Stimulated activated CD8-positive, alpha-beta memory T cell treated with anti-CD3 and anti-CD28 coated beads, Interleukin-12 subunit alpha, Interleukin-12 subunit beta, amount 100 ng/mL, for 1 hour (primary cell): ENCODE data around the gene GLRX5.
"Not testable (repeated sequence)": the region's sequence is repeated elsewhere in the genome, so short reads cannot be mapped to it uniquely, and the experiment has no call there.

Experiments
- DNase-seq: peaks from one replicate; pipeline ENCODE4 v3.0.0-alpha.2; 2020; ENCODE audit warnings: low read depth

GLRX5 gene

DNA sequence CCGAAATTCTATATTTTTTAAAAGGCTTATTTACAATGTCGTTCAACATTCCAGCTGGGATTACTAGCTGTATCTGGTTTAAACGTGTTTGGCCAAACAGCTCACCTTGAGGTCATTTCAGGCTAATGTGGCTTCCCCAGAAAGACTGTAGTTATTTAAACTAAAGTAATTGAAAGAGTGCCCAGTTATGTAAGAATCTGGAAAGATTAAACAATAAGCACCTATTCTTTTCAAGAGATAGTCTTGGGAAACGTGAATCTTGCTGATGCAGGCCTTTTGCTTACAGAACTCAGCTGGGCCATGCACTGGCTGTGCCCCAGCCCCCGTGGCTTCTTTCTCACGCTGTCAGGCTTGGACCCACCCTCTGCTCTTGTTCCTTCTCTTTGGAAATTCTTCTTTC, 24.4 kb downstream of the GLRX5 start:
- DNase-seq = no peak

DNA sequence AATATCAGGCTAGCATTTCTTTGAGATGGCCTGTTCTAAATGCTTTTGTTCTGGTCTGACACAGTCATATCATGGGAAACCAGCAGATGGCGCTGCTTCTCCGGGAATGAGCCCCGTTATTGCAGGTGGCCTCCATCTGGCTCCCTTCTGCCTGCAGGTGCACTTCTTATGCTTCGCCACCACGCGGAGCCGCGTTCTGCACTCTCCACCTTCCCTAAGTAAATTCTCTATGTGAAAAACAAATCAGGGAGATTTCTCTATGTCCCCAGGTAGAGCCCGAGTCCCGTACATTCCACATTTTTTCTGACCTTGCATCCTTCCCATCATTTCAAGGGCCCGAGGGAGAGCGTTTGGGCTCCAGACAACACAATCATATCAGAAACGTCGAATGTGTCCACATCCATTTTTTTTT, 26.2 kb downstream of the GLRX5 start:
- DNase-seq = peak; percentile 78

DNA sequence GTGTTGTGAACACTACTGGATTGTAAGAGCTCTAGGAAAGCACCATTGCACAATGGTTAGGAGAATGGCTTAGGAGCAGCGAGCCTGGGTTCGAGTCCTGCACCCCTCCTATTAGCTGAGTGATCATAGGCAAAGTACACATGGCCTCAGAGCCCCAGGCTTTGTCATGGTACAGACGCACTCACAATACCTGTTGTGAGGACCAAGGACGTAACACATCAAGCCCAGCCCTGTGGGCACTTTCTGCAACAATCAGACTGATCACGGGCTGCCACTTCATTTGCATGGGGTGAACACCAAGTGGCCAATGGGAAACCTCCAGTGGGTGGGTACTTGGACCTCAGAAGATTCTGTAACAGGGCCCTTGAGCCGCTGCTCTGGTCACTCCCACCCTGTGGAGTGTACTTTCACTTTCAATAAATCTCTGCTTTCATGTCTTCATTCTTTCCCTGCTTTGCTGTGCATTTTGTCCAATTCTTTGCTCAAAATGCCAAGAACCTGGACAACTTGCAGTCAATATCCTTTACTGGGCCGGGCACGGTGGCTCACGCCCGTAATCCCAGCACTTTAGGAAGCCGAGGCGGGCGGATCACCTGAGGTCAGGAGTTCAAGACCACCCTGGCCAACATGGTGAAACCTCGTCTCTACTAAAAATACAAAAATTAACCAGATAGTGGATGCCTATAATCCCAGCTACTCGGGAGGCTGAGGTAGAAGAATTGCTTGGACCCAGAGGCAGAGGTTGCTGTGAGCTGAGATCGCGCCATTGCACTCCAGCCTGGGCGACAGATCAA, 28.2 kb downstream of the GLRX5 start:
- no peak for DNase-seq

DNA sequence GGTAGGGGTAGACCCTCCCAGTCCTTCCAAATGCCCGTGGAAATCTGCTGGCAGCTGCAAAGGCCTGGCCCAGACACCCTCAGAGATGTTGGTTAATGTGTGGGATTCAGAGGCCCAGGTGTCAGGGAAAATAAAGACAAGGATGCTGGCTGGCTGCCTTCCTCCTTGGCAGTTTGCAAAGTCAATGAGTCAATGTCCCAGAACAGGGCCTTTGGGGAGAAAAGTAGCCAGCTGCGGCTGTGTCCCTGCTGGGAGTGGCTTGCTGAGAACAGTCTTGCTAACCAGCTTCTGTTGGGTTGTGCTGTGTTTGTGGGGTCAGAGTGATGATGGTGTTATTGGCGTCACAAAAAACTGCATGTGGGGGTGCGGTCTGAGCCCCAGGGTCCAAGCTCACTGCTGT, 29.2 kb downstream of the GLRX5 start:
- DNase-seq = no peak

DNA sequence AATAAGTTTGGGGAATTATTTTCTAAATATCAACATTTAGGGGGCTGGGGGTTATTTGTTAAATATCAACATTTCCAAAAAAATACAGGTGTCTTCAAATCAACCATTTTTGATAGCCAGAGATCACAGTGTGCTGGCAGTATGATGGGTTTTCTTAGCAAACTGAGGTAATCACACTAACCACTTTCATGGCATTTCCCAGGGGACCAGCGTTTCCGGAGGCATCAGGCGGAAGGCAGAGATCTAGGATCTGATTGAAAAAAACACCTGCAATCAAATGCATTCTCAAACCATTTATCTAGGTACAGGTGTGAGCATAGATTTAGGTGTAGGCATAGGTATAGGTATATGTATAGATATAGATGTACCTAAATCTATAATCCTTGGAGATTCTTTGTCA, 34.6 kb downstream of the GLRX5 start:
- no peak for DNase-seq

DNA sequence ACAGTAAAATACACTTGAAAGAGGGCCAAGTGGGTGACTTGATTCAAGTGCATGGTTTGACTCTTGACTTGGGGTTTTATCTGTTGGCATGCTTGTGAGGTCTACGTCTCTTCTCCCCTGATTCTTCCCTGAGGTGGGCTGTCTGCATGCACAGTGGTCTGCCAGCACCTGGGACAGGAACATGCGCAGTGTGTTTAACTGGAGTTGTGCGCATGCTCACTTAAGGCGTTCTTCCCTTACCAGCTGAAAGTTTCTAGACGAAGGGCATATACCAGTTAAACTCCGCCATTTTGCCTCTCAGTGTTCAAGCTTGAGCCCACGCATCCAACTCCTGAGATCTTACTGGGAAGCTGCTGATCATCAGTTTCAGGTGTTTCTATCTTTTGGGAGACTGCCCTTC, 38.5 kb downstream of the GLRX5 start:
- no peak for DNase-seq

DNA sequence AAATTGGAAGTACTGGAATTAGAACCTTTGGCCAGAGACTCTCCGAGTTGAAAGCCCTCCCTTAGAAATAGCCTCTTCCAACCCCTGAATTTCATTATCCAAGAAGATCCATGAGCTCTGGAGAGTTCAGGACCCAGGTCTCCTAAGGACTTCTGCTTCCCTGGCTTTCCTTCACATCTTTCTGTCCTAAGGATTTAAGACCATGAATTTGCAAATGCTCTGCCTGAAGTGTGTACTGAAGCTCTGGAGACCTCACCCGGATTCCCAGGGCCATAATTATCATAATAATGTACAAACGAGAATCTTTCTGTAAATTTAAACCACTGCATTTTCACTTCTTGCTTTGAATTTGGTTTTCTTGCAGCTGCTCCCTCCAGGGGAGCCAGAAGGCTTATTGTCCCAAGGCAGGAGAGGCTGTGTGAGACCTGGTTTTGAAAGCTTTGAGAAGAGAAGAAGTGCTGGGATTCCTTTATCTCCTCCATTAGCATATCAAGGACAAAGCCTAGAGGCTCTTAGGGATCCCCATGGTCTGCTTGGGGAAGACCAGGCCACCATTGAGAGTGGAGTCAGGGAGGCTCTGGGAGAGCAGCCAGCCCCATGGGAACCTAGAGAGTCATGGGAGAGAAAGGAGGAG, 41.1 kb downstream of the GLRX5 start:
- no peak for DNase-seq

DNA sequence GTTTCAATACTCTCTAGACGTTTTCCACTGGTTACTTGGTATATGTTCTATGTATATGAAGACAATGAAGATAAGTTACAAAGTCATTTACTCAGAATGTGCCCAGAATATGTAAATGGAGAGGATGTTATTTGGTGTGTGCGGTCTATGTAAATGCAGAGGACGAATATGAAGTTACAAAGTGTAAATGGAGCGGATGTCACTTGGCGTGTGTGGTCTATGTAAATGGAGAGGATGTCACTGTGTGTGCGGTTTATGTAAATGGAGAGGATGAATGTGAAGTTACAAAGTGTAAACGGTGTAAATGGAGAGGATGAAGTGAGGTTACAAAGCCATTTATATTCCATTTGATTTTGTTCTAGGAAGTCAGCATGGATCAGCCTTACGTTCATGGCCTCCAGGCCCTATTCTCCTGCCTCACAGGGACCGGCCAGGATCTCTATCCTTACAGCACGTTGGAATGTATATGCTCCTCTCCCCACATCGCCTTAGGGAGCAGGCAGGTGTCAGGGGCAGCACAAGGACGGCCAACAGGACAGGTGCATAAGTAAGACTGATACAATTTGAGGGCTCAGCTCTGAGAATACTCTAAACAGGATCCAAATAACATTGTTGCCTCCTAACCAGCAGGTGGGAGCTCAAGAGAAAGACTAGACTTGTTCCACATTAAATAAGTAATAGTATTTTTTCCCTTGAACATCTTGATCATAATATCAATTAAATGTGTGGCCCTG, 42.4 kb downstream of the GLRX5 start:
- DNase-seq = no peak

DNA sequence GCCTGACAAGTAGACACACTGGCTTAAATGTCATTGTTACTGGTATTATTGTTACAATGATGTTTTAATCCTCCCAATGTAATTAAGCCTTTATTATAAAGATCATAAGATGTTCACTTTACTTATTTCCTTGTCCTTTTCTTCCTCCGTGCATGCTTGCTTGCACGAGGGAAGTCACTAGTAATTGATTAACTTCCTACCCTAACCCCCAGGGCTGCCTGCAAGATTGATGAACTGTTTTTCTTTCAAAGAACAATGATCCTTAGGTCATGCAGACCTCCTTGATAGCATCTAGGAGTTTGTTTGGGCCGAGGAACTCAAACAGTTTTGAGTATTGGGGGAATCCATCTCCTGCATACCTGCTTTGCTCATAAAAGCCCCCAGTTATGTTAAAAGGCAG, 43.0 kb downstream of the GLRX5 start:
- no peak for DNase-seq

DNA sequence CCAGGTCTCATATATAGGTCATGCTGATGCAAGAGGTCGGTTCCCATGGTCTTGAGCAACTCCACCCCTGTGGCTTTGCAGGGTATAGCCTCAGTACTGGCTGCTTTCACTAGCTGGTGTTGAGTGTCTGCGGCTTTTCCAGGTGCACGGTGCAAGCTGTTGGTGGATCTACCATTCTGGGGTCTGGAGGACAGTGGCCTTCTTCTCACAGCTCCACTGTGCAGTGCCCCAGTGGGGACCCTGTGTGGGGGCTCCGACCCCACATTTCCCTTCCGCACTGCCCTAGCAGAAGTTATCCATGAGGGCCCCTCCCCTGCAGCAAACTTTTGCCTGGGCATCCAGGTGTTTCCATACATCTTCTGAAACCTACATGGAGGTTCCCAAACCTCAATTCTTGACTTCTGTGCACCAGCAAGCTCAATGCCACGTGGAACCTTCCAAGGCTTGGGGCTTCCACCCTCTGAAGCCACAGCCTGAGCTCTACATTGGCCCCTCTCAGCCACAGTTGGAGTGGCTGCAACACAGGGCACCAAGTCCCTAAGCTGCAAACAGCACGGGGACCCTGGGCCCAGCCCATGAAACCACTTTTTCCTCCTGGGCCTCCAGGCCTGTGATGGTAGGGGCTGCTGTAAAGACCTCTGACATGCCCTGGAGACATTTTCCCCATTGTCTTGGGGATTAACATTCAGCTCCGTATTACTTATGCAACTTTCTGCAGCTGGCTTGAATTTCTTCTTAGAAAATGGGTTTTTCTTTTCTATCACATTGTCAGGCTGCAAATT, 49.2 kb downstream of the GLRX5 start:
- not testable (repeated sequence) for DNase-seq

DNA sequence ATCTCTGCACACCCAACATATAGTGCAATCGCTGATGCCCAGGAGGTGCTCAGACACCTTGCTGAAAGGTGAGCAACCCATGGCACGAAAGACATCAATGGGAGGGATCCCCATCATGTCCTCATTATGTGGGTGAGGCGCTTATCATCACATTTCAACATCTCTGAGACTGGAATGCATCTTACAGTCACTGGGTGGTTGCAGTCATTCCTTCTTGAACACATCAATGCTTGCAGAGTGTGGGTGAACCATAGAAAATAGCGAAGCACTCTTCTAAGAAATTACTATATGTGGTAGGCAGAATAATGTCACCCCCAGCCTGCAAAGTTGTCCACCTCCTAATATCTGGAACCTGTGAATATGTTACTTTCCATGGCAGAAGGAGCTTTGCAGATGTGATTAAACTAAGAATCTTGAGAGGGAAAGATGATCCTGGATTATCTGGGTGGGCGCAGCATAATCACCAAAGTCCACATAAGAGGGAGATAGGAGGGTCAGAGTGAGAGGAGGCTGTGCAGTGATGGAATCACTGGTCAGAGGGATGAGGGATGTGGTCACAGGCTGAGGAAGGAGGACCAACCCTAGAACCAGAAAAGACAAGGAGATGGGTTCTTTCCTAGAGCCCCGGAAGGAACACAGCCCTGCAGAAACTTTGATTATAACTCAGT, 51.2 kb downstream of the GLRX5 start:
- no peak for DNase-seq

DNA sequence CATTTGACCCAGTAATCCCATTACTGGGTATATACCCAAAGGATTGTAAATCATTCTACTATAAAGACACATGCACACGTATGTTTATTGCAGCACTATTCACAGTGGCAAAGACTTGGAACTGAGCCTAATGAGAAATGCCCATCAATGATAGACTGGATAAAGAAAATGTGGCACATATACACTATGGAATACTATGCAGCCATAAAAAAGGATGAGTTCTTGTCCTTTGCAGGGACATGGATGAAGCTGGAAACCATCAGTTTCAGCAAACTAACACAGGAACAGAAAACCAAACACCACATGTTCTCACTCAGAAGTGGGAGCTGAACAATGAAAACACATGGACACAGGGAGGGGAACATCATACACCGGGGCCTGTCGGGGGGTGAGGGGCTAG, 56.3 kb downstream of the GLRX5 start:
- not testable (repeated sequence) for DNase-seq
